Right cardiac atrium (tissue), 5 donors: Measurements from ENCODE around the gene MAML2. TPM values are rescaled to one million over a fixed set of nuclear protein-coding genes. Genes with fewer than 3 reads are reported as not detected.

Source experiments
- ATAC-seq, 2 donors: fragments of 200-7000 bp; cut with Tn5 transposase; one replicate each; pipeline versions ENCODE4 v1.8.0 to v1.9.1; 2020; ENCODE audit warnings: moderate library complexity in 2 of 2, mild to moderate bottlenecking in 1 of 2
- DNase-seq, 3 donors: peaks; one replicate each; pipeline ENCODE4 v3.0.0-alpha.2; 2020
- H3K27ac ChIP-seq: one replicate; pipeline ENCODE4 v1.5.1; 2013; ENCODE audit warnings: mild to moderate bottlenecking, low read length, control low read depth, moderate library complexity
- H3K27me3 ChIP-seq: one replicate; pipeline ENCODE4 v1.6.1; 2013; ENCODE audit not compliant: control insufficient read depth, insufficient read depth
- H3K4me1 ChIP-seq: one replicate; pipeline ENCODE4 v1.6.1; 2013; ENCODE audit warnings: low read length; ENCODE audit not compliant: control insufficient read depth, insufficient read depth
- H3K4me3 ChIP-seq: one replicate; pipeline ENCODE4 v1.5.1; 2013; ENCODE audit warnings: low read length, control low read depth
- H3K9me3 ChIP-seq: one replicate; pipeline ENCODE4 v1.6.1; 2013; ENCODE audit warnings: low read length; ENCODE audit not compliant: control insufficient read depth
- WGBS: extraction: QIAGEN DNeasy Blood & Tissue Kit; methylation state at CpG from one replicate; pipeline ENCODE4 v1.1.7; 2013; 5-methylcytosine and 5-hydroxymethylcytosine counted together
- intact Hi-C, 4 donors: fragments of 100-400 bp; cut with DNase I; formaldehyde crosslinking; loops; one replicate each; pipeline versions ENCODE4 v1.11.0 to v1.14.0; 2022 to 2023
- polyA plus RNA-seq: library from polyadenylated mRNA; stranded (reverse); fragments of 200-250 nt; gene quantifications from one replicate; pipeline ENCODE4 v1.2.3, GENCODE V29; 2013
- total RNA-seq, 4 donors: library from RNA; stranded (reverse); fragmentation: NEBNext Ultra II Directional; extraction: Animal tissue kit (Norgen Biotek cat#: 25700); gene quantifications; one replicate each; pipeline ENCODE4 v1.2.1, GENCODE V29; 2021
- donor health status: healthy with polysubstance abuse.
- donor health status: DM: no; HTN: yes; CAD: no.
- donor health status: DM: no; HTN: no; CAD: no.
- donor health status: DM: no; HTN: yes; CAD: no; lungs with severe emphysema.
- donor health status: DM: yes; HTN: yes; CAD: no.

The MAML2 gene
- total and polyA plus RNA-seq, 5 donors = 2.7 to 9.9 (median 7.4) TPM

GRCh38 chr11:96307776-96308140 is 35.2 kb downstream of the MAML2 start:
- Histone ChIP-seq H3K4me1 (peaks cover 14% of the 10 kb centered on the region), H3K27ac (peak overlapping the region; percentile 100), H3K27me3 (no peaks in the 10 kb centered on the region), H3K9me3 (no peaks in the 10 kb centered on the region), H3K4me3 (peak overlapping the region; percentile 52)
- DNase-seq = no peak
- intact Hi-C loops = no loop called here
- peak in 1 of 2 donors; percentile 68 for ATAC-seq
- WGBS = 33% methylated on average over 3 of the region's 3 CpGs

GRCh38 chr11:96306933-96307775 is 35.8 kb downstream of the MAML2 start:
- peak overlapping the region; percentile 52 for H3K4me3 ChIP-seq
- H3K4me1 ChIP-seq = peaks cover 17% of the 10 kb centered on the region
- intact Hi-C loops = no loop called here
- ATAC-seq (peak; percentile 96 to 97), DNase-seq (peak; percentile 74 to 88 (median 88))
- no peaks in the 10 kb centered on the region for H3K27me3 ChIP-seq
- WGBS = 6% methylated on average over 10 of the region's 10 CpGs
- no peaks in the 10 kb centered on the region for H3K9me3 ChIP-seq
- peak overlapping the region; percentile 100 for H3K27ac ChIP-seq

GRCh38 chr11:96306600-96306932 is 36.4 kb downstream of the MAML2 start:
- no peaks in the 10 kb centered on the region for H3K9me3 ChIP-seq
- peaks cover 17% of the 10 kb centered on the region for H3K4me1 ChIP-seq
- intact Hi-C loops = no loop called here
- DNase-seq = no peak
- 6% methylated on average over 3 of the region's 3 CpGs for WGBS
- peak overlapping the region; percentile 52 for H3K4me3 ChIP-seq
- ATAC-seq = no peak
- H3K27ac ChIP-seq = peak overlapping the region; percentile 78
- no peaks in the 10 kb centered on the region for H3K27me3 ChIP-seq

GRCh38 chr11:96306071-96306470 is 36.9 kb downstream of the MAML2 start:
- intact Hi-C loops = no loop called here
- Histone ChIP-seq H3K27me3 (no peaks in the 10 kb centered on the region), H3K4me3 (no peak overlapping the region), H3K27ac (peak overlapping the region; percentile 78), H3K9me3 (no peaks in the 10 kb centered on the region), H3K4me1 (peaks cover 15% of the 10 kb centered on the region)
- ATAC-seq (no peak), DNase-seq (no peak)
- 54% methylated on average over 1 of the region's 1 CpG for WGBS

- Histone ChIP-seq H3K4me1 (peaks cover 19% of the 10 kb centered on the region), H3K9me3 (no peaks in the 10 kb centered on the region), H3K27ac (peak overlapping the region; percentile 49), H3K27me3 (no peaks in the 10 kb centered on the region), H3K4me3 (no peak overlapping the region)
- no peak for DNase-seq
- 49% methylated on average over 3 of the region's 3 CpGs for WGBS
- no peak for ATAC-seq
- intact Hi-C loops = loop anchor here in 1 of 4 donors (5.0 kb wide), 1 partner anchor 38 kb away; the partner anchor contains the start of gene MAML2
Observed at GRCh38 chr11:96303980-96304379, 39.0 kb downstream of the MAML2 start.

- Histone ChIP-seq H3K9me3 (no peaks in the 10 kb centered on the region), H3K4me1 (peaks cover 19% of the 10 kb centered on the region), H3K27ac (no peak overlapping the region), H3K27me3 (no peaks in the 10 kb centered on the region), H3K4me3 (no peak overlapping the region)
- DNase-seq (no peak), ATAC-seq (peak; percentile 48 to 59)
- intact Hi-C loops = loop anchor here in 1 of 4 donors (5.0 kb wide), 1 partner anchor 39 kb away; the partner anchor contains the start of gene MAML2
- 35% methylated on average over 1 of the region's 1 CpG for WGBS
Observed at GRCh38 chr11:96303064-96303463, 39.9 kb downstream of the MAML2 start.

GRCh38 chr11:96301818-96302217 is 41.2 kb downstream of the MAML2 start:
- Histone ChIP-seq H3K4me3 (no peak overlapping the region), H3K27me3 (no peaks in the 10 kb centered on the region), H3K4me1 (peaks cover 19% of the 10 kb centered on the region), H3K27ac (no peak overlapping the region), H3K9me3 (no peaks in the 10 kb centered on the region)
- no peak for ATAC-seq
- intact Hi-C loops = loop anchor here in 1 of 4 donors (5.0 kb wide), 1 partner anchor 40 kb away; the partner anchor contains the start of gene MAML2
- no peak for DNase-seq
- WGBS = 96% methylated on average over 2 of the region's 2 CpGs

- Histone ChIP-seq H3K4me3 (no peak overlapping the region), H3K9me3 (no peaks in the 10 kb centered on the region), H3K27ac (peak overlapping the region; percentile 5), H3K4me1 (peaks cover 14% of the 10 kb centered on the region), H3K27me3 (no peaks in the 10 kb centered on the region)
- DNase-seq (no peak), ATAC-seq (peak; percentile 32 to 47)
- 68% methylated on average over 8 of the region's 8 CpGs for WGBS
- intact Hi-C loops = no loop called here
Observed at GRCh38 chr11:96299155-96299888, 43.7 kb downstream of the MAML2 start.

GRCh38 chr11:96295369-96295768 is 47.6 kb downstream of the MAML2 start:
- 81% methylated on average over 4 of the region's 4 CpGs for WGBS
- no peak for DNase-seq
- intact Hi-C loops = no loop called here
- Histone ChIP-seq H3K4me1 (peaks cover 4% of the 10 kb centered on the region), H3K4me3 (no peak overlapping the region), H3K9me3 (no peaks in the 10 kb centered on the region), H3K27ac (no peak overlapping the region), H3K27me3 (no peaks in the 10 kb centered on the region)
- no peak for ATAC-seq

- H3K27me3 ChIP-seq = no peaks in the 10 kb centered on the region
- H3K9me3 ChIP-seq = no peaks in the 10 kb centered on the region
- H3K4me3 ChIP-seq = no peak overlapping the region
- intact Hi-C loops = no loop called here
- no peak overlapping the region for H3K27ac ChIP-seq
- DNase-seq = no peak
- ATAC-seq = no peak
- WGBS = 48% methylated on average over 3 of the region's 3 CpGs
- no peaks in the 10 kb centered on the region for H3K4me1 ChIP-seq
Observed at GRCh38 chr11:96294289-96294688, 48.7 kb downstream of the MAML2 start.

- DNase-seq = no peak
- WGBS = 17% methylated on average over 3 of the region's 3 CpGs
- H3K4me3 ChIP-seq = no peak overlapping the region
- ATAC-seq = peak; percentile 25 to 31
- H3K9me3 ChIP-seq = no peaks in the 10 kb centered on the region
- H3K27me3 ChIP-seq = no peaks in the 10 kb centered on the region
- no peaks in the 10 kb centered on the region for H3K4me1 ChIP-seq
- intact Hi-C loops = no loop called here
- no peak overlapping the region for H3K27ac ChIP-seq
Observed at GRCh38 chr11:96293598-96294021, 49.4 kb downstream of the MAML2 start.
